GM18499 (cell line): ENCODE results near the gene SDCCAG8.
A peak's percentile ranks its signal among the peaks of the same experiment; 100 is the strongest.
"Not testable (repeated sequence)": the region's sequence is repeated elsewhere in the genome, so short reads cannot be mapped to it uniquely, and the experiment has no call there.

Experiments
- ATAC-seq: cut with Tn5 transposase; IDR thresholded peaks from one replicate; pipeline ENCODE4 v1.9.1; 2021; ENCODE audit warnings: moderate number of reproducible peaks; ENCODE audit not compliant: insufficient read depth, unreplicated experiment

The SDCCAG8 gene

GRCh38 chr1:243322326-243322725 is 66.5 kb downstream of the SDCCAG8 start:
- ATAC-seq: no peak

- no peak for ATAC-seq
These were observed 67.7 kb downstream of the SDCCAG8 start for GRCh38 chr1:243323491-243323890.

- no peak for ATAC-seq
These were observed 69.6 kb downstream of the SDCCAG8 start for GRCh38 chr1:243325305-243325890.

- no peak for ATAC-seq
These were observed 76.6 kb downstream of the SDCCAG8 start for GRCh38 chr1:243332440-243332839.

- ATAC-seq: no peak
These were observed 79.5 kb downstream of the SDCCAG8 start for GRCh38 chr1:243335292-243335691.

GRCh38 chr1:243336163-243336562 is 80.3 kb downstream of the SDCCAG8 start:
- ATAC-seq: no peak

- ATAC-seq: not testable (repeated sequence)
These were observed 83.0 kb downstream of the SDCCAG8 start for GRCh38 chr1:243338848-243339247.

GRCh38 chr1:243341074-243341473 is 85.2 kb downstream of the SDCCAG8 start:
- no peak for ATAC-seq

GRCh38 chr1:243343970-243344937 is 88.4 kb downstream of the SDCCAG8 start:
- ATAC-seq: no peak

- ATAC-seq: no peak
These were observed 89.4 kb downstream of the SDCCAG8 start for GRCh38 chr1:243345205-243345604.

- no peak for ATAC-seq
These were observed 90.2 kb downstream of the SDCCAG8 start for GRCh38 chr1:243346016-243346415.

GRCh38 chr1:243346468-243346867 is 90.6 kb downstream of the SDCCAG8 start:
- no peak for ATAC-seq

- ATAC-seq: no peak
These were observed 92.5 kb downstream of the SDCCAG8 start for GRCh38 chr1:243348331-243348730.

- no peak for ATAC-seq
These were observed 93.3 kb downstream of the SDCCAG8 start for GRCh38 chr1:243349128-243349527.

GRCh38 chr1:243351337-243351736 is 95.5 kb downstream of the SDCCAG8 start:
- no peak for ATAC-seq

GRCh38 chr1:243354511-243355153 is 98.8 kb downstream of the SDCCAG8 start:
- peak; percentile 52 for ATAC-seq

GRCh38 chr1:243363832-243364231 is 108.0 kb downstream of the SDCCAG8 start:
- ATAC-seq: no peak

- no peak for ATAC-seq
These were observed 108.5 kb downstream of the SDCCAG8 start for GRCh38 chr1:243364330-243364729.

GRCh38 chr1:243364866-243365265 is 109.0 kb downstream of the SDCCAG8 start:
- no peak for ATAC-seq

GRCh38 chr1:243367314-243367713 is 111.5 kb downstream of the SDCCAG8 start:
- no peak for ATAC-seq

- no peak for ATAC-seq
These were observed 118.6 kb downstream of the SDCCAG8 start for GRCh38 chr1:243374412-243374811.
